Central memory CD4-positive, alpha-beta T cell (primary cell): ENCODE results near the gene CYGB.
"Not testable (repeated sequence)": the region's sequence is repeated elsewhere in the genome, so short reads cannot be mapped to it uniquely, and the experiment has no call there.

ENCODE experiments used
- DNase-seq: peaks from one replicate; pipeline ENCODE4 v3.0.0; 2022

Gene CYGB

DNA sequence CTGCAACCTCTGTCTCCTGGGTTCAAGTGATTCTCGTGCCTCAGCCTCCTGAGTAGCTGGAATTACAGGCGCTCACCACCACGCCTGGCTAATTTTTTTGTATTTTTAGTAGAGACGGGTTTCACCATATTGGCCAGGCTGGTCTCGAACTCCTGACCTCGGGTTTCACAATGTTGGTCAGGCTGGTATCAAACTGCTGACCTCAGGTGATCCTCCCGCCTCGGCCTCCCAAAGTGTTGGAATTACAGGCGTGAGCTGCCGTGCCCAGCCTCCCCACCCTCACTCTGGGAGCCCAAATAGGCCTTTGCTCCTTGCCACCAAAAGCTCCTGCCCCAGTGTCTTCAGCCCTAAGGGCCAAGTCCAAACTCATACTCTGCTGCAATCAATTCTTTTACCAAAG, 15.8 kb downstream of the CYGB start:
- DNase-seq = not testable (repeated sequence)

DNA sequence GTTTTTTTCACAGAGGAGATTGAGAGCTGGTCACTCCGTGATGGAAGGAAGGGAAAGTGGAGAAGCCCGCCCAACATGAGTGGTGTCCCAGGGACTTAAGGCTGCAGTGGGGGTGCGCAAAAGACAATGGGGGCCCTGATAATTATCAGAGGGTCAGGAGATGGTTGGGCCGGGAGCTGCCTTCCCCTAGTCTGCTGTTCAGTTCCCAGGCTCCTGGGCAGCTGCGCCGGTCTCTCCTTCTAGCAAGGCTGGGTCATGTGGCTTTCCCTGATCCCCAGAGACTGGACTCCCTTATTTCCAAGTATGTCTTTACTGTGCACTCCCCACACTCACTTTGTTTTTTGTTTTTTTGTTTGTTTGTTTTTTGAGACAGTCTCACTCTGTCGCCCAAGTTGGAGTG, 16.2 kb downstream of the CYGB start:
- no peak for DNase-seq

GRCh38 chr17:76519048-76519966, 18.2 kb downstream of the CYGB start:
- no peak for DNase-seq

- DNase-seq = no peak
Measured at GRCh38 chr17:76517638-76518038, 19.9 kb downstream of the CYGB start.

GRCh38 chr17:76515274-76515949, 22.1 kb downstream of the CYGB start:
- DNase-seq = peak; percentile 95

DNA sequence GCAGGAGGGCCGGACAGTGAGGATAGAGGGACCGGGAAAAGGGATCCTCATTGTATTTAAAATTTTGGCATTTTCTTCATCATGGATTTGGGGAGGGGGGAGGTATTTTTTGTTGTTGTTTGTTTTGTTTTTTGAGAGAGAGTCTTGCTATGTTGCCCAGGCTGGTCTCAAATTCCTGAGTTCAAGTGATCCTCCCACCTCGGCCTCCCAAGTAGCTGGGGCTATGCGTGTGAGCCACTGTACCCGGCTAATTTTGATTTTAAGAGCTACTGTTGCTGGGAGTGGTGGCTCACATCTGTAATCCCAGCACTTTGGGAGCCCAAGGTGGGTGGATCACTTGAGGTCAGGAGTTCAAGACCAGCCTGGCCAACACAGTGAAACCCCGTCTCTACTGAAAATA, 23.2 kb downstream of the CYGB start:
- not testable (repeated sequence) for DNase-seq

- DNase-seq = no peak
Measured at GRCh38 chr17:76513306-76513692, 24.2 kb downstream of the CYGB start.

GRCh38 chr17:76512366-76513305, 24.9 kb downstream of the CYGB start:
- DNase-seq = no peak

- peak; percentile 16 for DNase-seq
Measured at GRCh38 chr17:76511668-76512365, 25.7 kb downstream of the CYGB start.

- DNase-seq = no peak
Measured at GRCh38 chr17:76510831-76511244, 26.7 kb downstream of the CYGB start.

GRCh38 chr17:76508472-76509063, 28.9 kb downstream of the CYGB start:
- not testable (repeated sequence) for DNase-seq

- DNase-seq = peak; percentile 82
Measured at GRCh38 chr17:76506408-76507345, 30.8 kb downstream of the CYGB start.

DNA sequence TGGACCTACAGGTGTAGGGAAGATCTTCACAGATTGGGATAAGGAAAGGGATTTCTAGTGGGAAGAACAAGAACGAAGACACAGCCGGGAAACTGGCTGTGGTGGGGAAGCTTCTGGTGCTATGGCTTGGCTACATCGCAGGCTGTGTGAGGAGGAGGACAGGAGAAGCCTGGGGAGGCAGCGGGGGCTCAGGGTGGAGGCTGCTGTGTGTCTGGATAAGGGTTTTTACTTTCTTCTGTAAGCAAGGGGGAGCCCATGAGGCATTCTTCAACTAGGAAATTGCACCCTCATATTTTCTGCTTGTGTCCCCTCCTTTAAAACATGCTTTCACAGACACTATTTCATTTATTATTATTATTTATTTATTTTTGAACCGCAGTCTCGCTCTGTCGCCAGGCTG, 33.4 kb downstream of the CYGB start:
- no peak for DNase-seq

- no peak for DNase-seq
Measured at GRCh38 chr17:76502341-76503211, 34.9 kb downstream of the CYGB start.

- DNase-seq = no peak
Measured at GRCh38 chr17:76501827-76502307, 35.6 kb downstream of the CYGB start.

GRCh38 chr17:76501018-76501826, 36.3 kb downstream of the CYGB start, which contains the start of gene RHBDF2:
Gene RHBDF2 (minus strand): TSS chr17:76501423. CDS start chr17:76481524, 19,899 bp downstream.
- peak; percentile 93 for DNase-seq

GRCh38 chr17:76500747-76501017, 36.8 kb downstream of the CYGB start:
- no peak for DNase-seq

DNA sequence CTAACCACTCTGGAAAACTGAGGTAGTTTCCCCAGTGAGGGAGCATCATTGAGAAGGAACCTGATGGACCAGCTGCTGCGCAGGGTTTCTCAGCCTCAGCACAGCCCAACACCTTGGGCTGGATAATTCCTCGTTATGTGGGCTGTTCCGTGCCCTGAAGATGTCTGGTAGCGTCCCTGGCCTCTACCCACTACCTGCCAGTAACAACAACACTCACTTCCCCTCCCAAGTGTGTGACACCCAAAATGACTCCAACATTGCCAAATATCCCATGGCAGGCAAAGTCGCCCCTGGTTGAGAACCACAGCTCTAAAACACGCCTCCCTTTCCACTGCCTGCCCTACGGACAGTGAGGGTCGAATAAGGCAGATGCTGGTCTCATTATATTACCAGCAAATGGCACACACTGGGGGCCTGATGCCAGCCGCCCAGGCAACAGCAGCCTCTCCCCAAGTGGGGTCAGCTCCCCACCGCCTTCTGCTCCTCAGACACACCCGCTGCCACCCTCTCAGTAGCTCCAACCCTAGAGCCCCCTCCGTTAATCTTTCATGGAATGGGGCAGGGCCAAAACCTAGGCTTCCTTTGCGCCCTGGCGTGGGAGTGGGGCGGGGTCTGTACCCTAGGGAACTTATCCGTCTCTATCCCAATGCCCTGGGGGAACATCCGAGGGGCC, 37.3 kb downstream of the CYGB start:
- DNase-seq = no peak
